Large intestine (tissue), 3 donors: ENCODE results near the gene CRIP2. TPM values are rescaled to one million over a fixed set of nuclear protein-coding genes. Genes with fewer than 3 reads are reported as not detected.

ENCODE experiments used
- DNase-seq, 2 donors: peaks; one replicate each; pipeline versions ENCODE4 v3.0.0 to v3.0.0-alpha.2; 2013
- H3K27ac ChIP-seq: one replicate; pipeline ENCODE4 v1.5.1; 2013; ENCODE audit warnings: low read length
- H3K27me3 ChIP-seq: 2 replicates; pipeline ENCODE4 v1.6.1; 2013; ENCODE audit warnings: low read length; ENCODE audit not compliant: control insufficient read depth, insufficient read depth
- H3K36me3 ChIP-seq: 2 replicates; pipeline ENCODE4 v1.6.1; 2013; ENCODE audit warnings: low read length; ENCODE audit not compliant: control insufficient read depth, insufficient read depth
- H3K4me1 ChIP-seq: one replicate; pipeline ENCODE4 v1.6.1; 2013; ENCODE audit warnings: low read length; ENCODE audit not compliant: control insufficient read depth, insufficient read depth
- H3K4me3 ChIP-seq: one replicate; pipeline ENCODE4 v1.5.1; 2013; ENCODE audit warnings: low read length
- H3K9me3 ChIP-seq: one replicate; pipeline ENCODE4 v1.6.1; 2013; ENCODE audit warnings: mild to moderate bottlenecking, low read depth, low read length, moderate library complexity; ENCODE audit not compliant: control insufficient read depth
- WGBS: methylation state at CpG from one replicate; pipeline ENCODE4 v1.1.5; 2013; ENCODE audit warnings: low lambda C conversion rate; ENCODE audit not compliant: insufficient coverage; 5-methylcytosine and 5-hydroxymethylcytosine counted together
- polyA plus RNA-seq: library from polyadenylated mRNA; unstranded; fragments of 120-200 nt; gene quantifications from one replicate; pipeline ENCODE4 v1.2.1, GENCODE V29; 2013

CRIP2 gene
- polyA plus RNA-seq, 1 donor: 67.1 TPM

- H3K4me3 ChIP-seq: no peak overlapping the region
- H3K27ac ChIP-seq: no peak overlapping the region
- no peaks in the 10 kb centered on the region for H3K4me1 ChIP-seq
- H3K27me3 ChIP-seq: no peaks in the 10 kb centered on the region
- H3K36me3 ChIP-seq: peaks cover 43% of the 10 kb centered on the region
- WGBS: no CpG with 5 or more reads among the region's 12 CpGs
- no peaks in the 10 kb centered on the region for H3K9me3 ChIP-seq
- DNase-seq: no peak
Measured at GRCh38 chr14:105442834-105443233, 31.8 kb upstream of the CRIP2 start.

GRCh38 chr14:105444859-105445258 lies 29.8 kb upstream of the CRIP2 start:
- WGBS: no CpG with 5 or more reads among the region's 17 CpGs
- no peaks in the 10 kb centered on the region for H3K4me1 ChIP-seq
- H3K27ac ChIP-seq: no peak overlapping the region
- no peaks in the 10 kb centered on the region for H3K9me3 ChIP-seq
- H3K27me3 ChIP-seq: no peaks in the 10 kb centered on the region
- no peak for DNase-seq
- no peak overlapping the region for H3K4me3 ChIP-seq
- peaks cover 36% of the 10 kb centered on the region for H3K36me3 ChIP-seq

GRCh38 chr14:105445290-105445689 lies 29.3 kb upstream of the CRIP2 start:
- 100% methylated on average over 1 of the region's 24 CpGs for whole genome bisulfite sequencing
- H3K4me3 ChIP-seq: no peak overlapping the region
- no peaks in the 10 kb centered on the region for H3K27me3 ChIP-seq
- DNase-seq: no peak
- H3K4me1 ChIP-seq: no peaks in the 10 kb centered on the region
- H3K9me3 ChIP-seq: no peaks in the 10 kb centered on the region
- peaks cover 36% of the 10 kb centered on the region for H3K36me3 ChIP-seq
- no peak overlapping the region for H3K27ac ChIP-seq

- no peaks in the 10 kb centered on the region for H3K27me3 ChIP-seq
- no peaks in the 10 kb centered on the region for H3K4me1 ChIP-seq
- no peak overlapping the region for H3K4me3 ChIP-seq
- H3K36me3 ChIP-seq: peaks cover 36% of the 10 kb centered on the region
- H3K27ac ChIP-seq: no peak overlapping the region
- DNase-seq: no peak
- WGBS: no CpG with 5 or more reads among the region's 26 CpGs
- no peaks in the 10 kb centered on the region for H3K9me3 ChIP-seq
Measured at GRCh38 chr14:105445901-105446845, 28.4 kb upstream of the CRIP2 start.

GRCh38 chr14:105446971-105447370 lies 27.6 kb upstream of the CRIP2 start:
- peaks cover 42% of the 10 kb centered on the region for H3K36me3 ChIP-seq
- H3K27me3 ChIP-seq: no peaks in the 10 kb centered on the region
- DNase-seq: no peak
- no peak overlapping the region for H3K27ac ChIP-seq
- no peak overlapping the region for H3K4me3 ChIP-seq
- H3K9me3 ChIP-seq: no peaks in the 10 kb centered on the region
- WGBS: no CpG with 5 or more reads among the region's 14 CpGs
- H3K4me1 ChIP-seq: no peaks in the 10 kb centered on the region

GRCh38 chr14:105447651-105448640 lies 26.7 kb upstream of the CRIP2 start:
- Histone ChIP-seq H3K4me1 (no peaks in the 10 kb centered on the region), H3K4me3 (no peak overlapping the region), H3K9me3 (no peaks in the 10 kb centered on the region), H3K36me3 (peaks cover 41% of the 10 kb centered on the region), H3K27ac (no peak overlapping the region), H3K27me3 (no peaks in the 10 kb centered on the region)
- no peak for DNase-seq
- no CpG with 5 or more reads among the region's 31 CpGs for WGBS

- no peaks in the 10 kb centered on the region for H3K9me3 ChIP-seq
- peak in 1 of 2 donors; percentile 41 for DNase-seq
- H3K4me3 ChIP-seq: no peak overlapping the region
- no peak overlapping the region for H3K27ac ChIP-seq
- H3K4me1 ChIP-seq: no peaks in the 10 kb centered on the region
- H3K27me3 ChIP-seq: no peaks in the 10 kb centered on the region
- WGBS: no CpG with 5 or more reads among the region's 16 CpGs
- H3K36me3 ChIP-seq: peaks cover 45% of the 10 kb centered on the region
Measured at GRCh38 chr14:105448706-105449111, 25.9 kb upstream of the CRIP2 start.

GRCh38 chr14:105449276-105450122 lies 25.1 kb upstream of the CRIP2 start:
- WGBS: no CpG with 5 or more reads among the region's 47 CpGs
- no peak for DNase-seq
- Histone ChIP-seq H3K4me1 (no peaks in the 10 kb centered on the region), H3K27ac (no peak overlapping the region), H3K27me3 (no peaks in the 10 kb centered on the region), H3K4me3 (no peak overlapping the region), H3K36me3 (peaks cover 52% of the 10 kb centered on the region), H3K9me3 (no peaks in the 10 kb centered on the region)

GRCh38 chr14:105450123-105450505 lies 24.5 kb upstream of the CRIP2 start:
- no peak for DNase-seq
- peaks cover 55% of the 10 kb centered on the region for H3K36me3 ChIP-seq
- no peak overlapping the region for H3K4me3 ChIP-seq
- WGBS: no CpG with 5 or more reads among the region's 22 CpGs
- no peak overlapping the region for H3K27ac ChIP-seq
- H3K4me1 ChIP-seq: no peaks in the 10 kb centered on the region
- H3K27me3 ChIP-seq: no peaks in the 10 kb centered on the region
- H3K9me3 ChIP-seq: no peaks in the 10 kb centered on the region
